Measurements from ENCODE around the gene MPP3. TPM values are rescaled to one million over a fixed set of nuclear protein-coding genes. Genes with fewer than 3 reads are reported as not detected.

The MPP3 gene
- total and polyA plus RNA-seq, 2 of the 4 experiments (the other 2 are of a cell fraction), result 5.7 to 11.9 TPM

GRCh38 chr17:43830510-43831140 lies 2.3 kb downstream of the MPP3 start:
- no peak overlapping the region for H3K14ac ChIP-seq (replicated peaks; ENCODE audit: low read depth, low read length)
- no peak overlapping the region for H3K18ac ChIP-seq (ENCODE audit: low read depth, low read length)
- no peak overlapping the region for H2AK9ac ChIP-seq (replicated peaks; ENCODE audit: low read depth, low read length, poor library complexity)
- H3K4ac ChIP-seq (ENCODE audit: low read depth, low read length), result no peak overlapping the region
- no peak overlapping the region for H3K27ac ChIP-seq (ENCODE audit: insufficient read depth, low read length)
- TF ChIP-seq CEBPB (IDR thresholded peaks at IDR 0.05; ENCODE audit: low read depth, low read length) (no peak), MAFK (IDR thresholded peaks at IDR 0.05; ENCODE audit: low read depth, low read length) (no peak), RCOR1 (IDR thresholded peaks at IDR 0.05; ENCODE audit: insufficient replicate concordance, low read length) (no peak)
- DNase-seq (no peak), ATAC-seq (ENCODE audit: low read depth) (no peak)
- in situ Hi-C loops (cut with MboI; ENCODE audit: low sequenced_read_pairs), result no loop called here
- no peak overlapping the region for H2BK15ac ChIP-seq (ENCODE audit: low read depth, low read length)
- no peak overlapping the region for H4K91ac ChIP-seq (ENCODE audit: insufficient read depth, low read depth, low read length)
- no peak overlapping the region for H3K9ac ChIP-seq (ENCODE audit: low read depth, low read length)
- peaks cover 5% of the 10 kb centered on the region for H3K4me1 ChIP-seq (ENCODE audit: control insufficient read depth, insufficient read depth, low read length)
- H3K4me3 ChIP-seq (ENCODE audit: insufficient read depth, low read depth, low read length), result no peak overlapping the region
- POLR2A ChIA-PET (ENCODE audit: unreplicated experiment), result no interaction called here
- H2BK120ac ChIP-seq (ENCODE audit: low read depth, low read length), result no peak overlapping the region
- peaks cover 27% of the 10 kb centered on the region for H3K36me3 ChIP-seq (ENCODE audit: control insufficient read depth, insufficient read depth, low read length)
- H2BK20ac ChIP-seq (ENCODE audit: low read depth, low read length), result no peak overlapping the region
- H3K23ac ChIP-seq (ENCODE audit: low read depth, low read length), result no peak overlapping the region
- BruUV-seq (replicated peaks), result no TSS peak
- H3K56ac ChIP-seq (ENCODE audit: extremely low read depth, insufficient read depth, low read length), result no peak overlapping the region
- H4K20me1 ChIP-seq (ENCODE audit: insufficient read depth, low read length), result 0 out of 2 replicates have a peak, but pooled peaks cover 6% of the 10 kb centered on the region
- no peak overlapping the region for H2BK5ac ChIP-seq (ENCODE audit: low read depth, low read length, poor library complexity, severe bottlenecking)
- intact Hi-C loops (cut with micrococcal nuclease), result no loop called here
- no peak overlapping the region for H4K8ac ChIP-seq (ENCODE audit: low read depth in 2 of 2, low read length in 2 of 2)
- dilution Hi-C loops (cut with HindIII; ENCODE audit: low sequenced_read_pairs, unreplicated experiment), result no loop called here
- CTCF ChIA-PET, result no interaction called here
- WGBS, 2 experiments (ENCODE audit: extremely low coverage in 2 of 2, insufficient read length in 1 of 2), result 94% methylated on average over 2 of the region's 7 CpGs; no CpG with 5 or more reads in 1 of the 2 experiments
- H3K9me1 ChIP-seq (ENCODE audit: insufficient read depth, low read length), result peaks cover 11% of the 10 kb centered on the region; the same call in 1 of the 2 replicates
- H3K27me3 ChIP-seq (ENCODE audit: control insufficient read depth, insufficient read depth, low read length), result no peaks in the 10 kb centered on the region
- H4K5ac ChIP-seq (ENCODE audit: low read depth, low read length), result no peak overlapping the region
- H3K79me1 ChIP-seq (ENCODE audit: low read depth in 1 of 2, low read length in 2 of 2), result peaks cover 11 to 46% of the 10 kb centered on the region in 2 experiments
- no peak overlapping the region for H3K4me2 ChIP-seq (ENCODE audit: low read depth, low read length)
- H2AK5ac ChIP-seq (ENCODE audit: low read depth, low read length), result no peak overlapping the region
- H2AFZ ChIP-seq (replicated peaks; ENCODE audit: low read length, poor library complexity), result no peak overlapping the region
- no peaks in the 10 kb centered on the region for H3K9me3 ChIP-seq (ENCODE audit: control insufficient read depth, insufficient read depth, low read length)
